HG03457 (cell line): ENCODE measurements around the gene MYADM.
"Not testable (repeated sequence)": the region's sequence is repeated elsewhere in the genome, so short reads cannot be mapped to it uniquely, and the experiment has no call there.

Source experiments
- ATAC-seq: cut with Tn5 transposase; IDR thresholded peaks from one replicate; pipeline ENCODE4 v1.9.1; 2021; ENCODE audit warnings: moderate number of reproducible peaks; ENCODE audit not compliant: unreplicated experiment

The MYADM gene

GRCh38 chr19:53867225-53868090, at the start of gene MYADM:
MYADM (plus strand) TSS chr19:53867883; CDS start chr19:53873530, 5,647 bp downstream.
- ATAC-seq = peak; percentile 56

GRCh38 chr19:53818756-53819155, 48.9 kb upstream of the MYADM start:
- no peak for ATAC-seq

- no peak for ATAC-seq
These were observed 47.8 kb upstream of the MYADM start for GRCh38 chr19:53819861-53820260.

GRCh38 chr19:53823380-53824120, 44.1 kb upstream of the MYADM start:
- no peak for ATAC-seq

- no peak for ATAC-seq
These were observed 43.5 kb upstream of the MYADM start, which contains the start of gene NLRP12 for GRCh38 chr19:53824134-53824611. NLRP12 (minus strand) TSS chr19:53824314; CDS start chr19:53824174, 140 bp downstream.

- ATAC-seq = no peak
These were observed 40.8 kb upstream of the MYADM start for GRCh38 chr19:53826876-53827275.

GRCh38 chr19:53828531-53828930, 39.2 kb upstream of the MYADM start:
- ATAC-seq = no peak

- ATAC-seq = not testable (repeated sequence)
These were observed 34.8 kb upstream of the MYADM start for GRCh38 chr19:53832861-53833260.

GRCh38 chr19:53838446-53838845, 29.2 kb upstream of the MYADM start:
- ATAC-seq = not testable (repeated sequence)

GRCh38 chr19:53840241-53840640, 27.4 kb upstream of the MYADM start:
- ATAC-seq = not testable (repeated sequence)

GRCh38 chr19:53840914-53841313, 26.8 kb upstream of the MYADM start:
- ATAC-seq = not testable (repeated sequence)

- no peak for ATAC-seq
These were observed 22.8 kb upstream of the MYADM start for GRCh38 chr19:53844849-53845246.

GRCh38 chr19:53847555-53847954, 20.1 kb upstream of the MYADM start:
- no peak for ATAC-seq

GRCh38 chr19:53849237-53849676, 18.4 kb upstream of the MYADM start:
- ATAC-seq = no peak

GRCh38 chr19:53853707-53854106, 14.0 kb upstream of the MYADM start:
- ATAC-seq = no peak

GRCh38 chr19:53864308-53864836, 3.3 kb upstream of the MYADM start:
- no peak for ATAC-seq

- no peak for ATAC-seq
These were observed 2.2 kb upstream of the MYADM start for GRCh38 chr19:53865523-53865917.

- ATAC-seq = no peak
These were observed 1.5 kb upstream of the MYADM start for GRCh38 chr19:53865918-53866864.

- ATAC-seq = no peak
These were observed 838 bp upstream of the MYADM start for GRCh38 chr19:53866865-53867224.
